ENCODE measurements around the gene GJA3. TPM values are rescaled to one million over a fixed set of nuclear protein-coding genes. Genes with fewer than 3 reads are reported as not detected.

Gene GJA3
- total and polyA plus RNA-seq, 2 of the 4 experiments (the other 2 are of a cell fraction): 1.5 to 2.7 TPM

DNA sequence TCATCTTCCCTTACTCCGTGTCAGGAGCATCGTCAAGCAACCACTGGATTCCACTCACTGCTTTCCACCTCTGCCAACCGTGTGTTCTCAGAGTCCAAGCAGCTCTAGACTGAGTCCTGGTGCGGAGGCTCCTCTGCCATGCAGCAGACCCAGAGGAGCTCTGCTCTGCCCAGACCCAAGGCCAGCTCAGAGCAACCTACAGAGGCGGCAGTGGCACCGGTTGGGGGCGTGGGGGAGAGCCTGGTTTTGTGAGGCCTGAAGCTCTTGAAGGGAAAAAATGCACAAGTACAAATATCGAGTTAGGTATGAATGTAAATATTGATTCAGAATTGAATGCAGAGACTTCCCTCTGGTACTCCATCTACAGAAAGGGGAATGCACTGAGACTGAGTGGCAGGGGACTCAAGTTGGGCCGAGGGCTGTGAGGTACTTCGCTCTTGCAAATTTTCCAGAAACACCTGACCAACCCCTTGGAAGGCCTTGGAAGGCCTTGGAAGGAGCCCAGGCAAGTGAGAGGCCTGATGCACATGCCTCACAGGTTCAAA, 46.7 kb downstream of the GJA3 start:
- Histone ChIP-seq H4K91ac (ENCODE audit: insufficient read depth, low read depth, low read length) (no peak overlapping the region), H4K20me1 (ENCODE audit: insufficient read depth, low read length) (no peaks in the 10 kb centered on the region), H2AK5ac (ENCODE audit: low read depth, low read length) (no peak overlapping the region), H3K27me3 (ENCODE audit: control insufficient read depth, insufficient read depth, low read length) (no peaks in the 10 kb centered on the region; the same call in 1 of the 2 replicates), H3K9ac (ENCODE audit: low read depth, low read length) (no peak overlapping the region), H3K14ac (replicated peaks; ENCODE audit: low read depth, low read length) (no peak overlapping the region), H2BK20ac (ENCODE audit: low read depth, low read length) (no peak overlapping the region), H2AK9ac (replicated peaks; ENCODE audit: low read depth, low read length, poor library complexity) (no peak overlapping the region), H3K9me1 (ENCODE audit: insufficient read depth, low read length) (no peaks in the 10 kb centered on the region), H3K18ac (ENCODE audit: low read depth, low read length) (no peak overlapping the region), H3K4me1 (ENCODE audit: control insufficient read depth, insufficient read depth, low read length) (peaks cover 6% of the 10 kb centered on the region; the same call in 1 of the 2 replicates), H3K4ac (ENCODE audit: low read depth, low read length) (no peak overlapping the region), H4K5ac (ENCODE audit: low read depth, low read length) (no peak overlapping the region), H4K8ac (ENCODE audit: low read depth in 2 of 2, low read length in 2 of 2) (no peak overlapping the region), H3K4me3 (ENCODE audit: insufficient read depth, low read depth, low read length) (no peak overlapping the region), H3K23ac (ENCODE audit: low read depth, low read length) (no peak overlapping the region), H3K4me2 (ENCODE audit: low read depth, low read length) (no peak overlapping the region), H3K27ac (ENCODE audit: insufficient read depth, low read length) (no peak overlapping the region), H2BK120ac (ENCODE audit: low read depth, low read length) (no peak overlapping the region), H3K36me3 (ENCODE audit: control insufficient read depth, insufficient read depth, low read length) (no peaks in the 10 kb centered on the region), H3K79me1 (ENCODE audit: low read depth in 1 of 2, low read length in 2 of 2) (no peaks in the 10 kb centered on the region), H3K9me3 (ENCODE audit: control insufficient read depth, insufficient read depth, low read length) (no peaks in the 10 kb centered on the region), H2BK5ac (ENCODE audit: low read depth, low read length, poor library complexity, severe bottlenecking) (no peak overlapping the region), H2BK15ac (ENCODE audit: low read depth, low read length) (no peak overlapping the region), H3K56ac (ENCODE audit: extremely low read depth, insufficient read depth, low read length) (no peak overlapping the region), H2AFZ (replicated peaks; ENCODE audit: low read length, poor library complexity) (no peak overlapping the region)
- ChIA-PET CTCF (no interaction called here), POLR2A (ENCODE audit: unreplicated experiment) (no interaction called here)
- TF ChIP-seq NFE2L2 (IDR thresholded peaks at IDR 0.05; ENCODE audit: low read depth, low read length): no peak
- TF ChIP-seq POLR2A (IDR thresholded peaks at IDR 0.05; ENCODE audit: low read depth, low read length): no peak
- no peak for TF ChIP-seq RFX5 (IDR thresholded peaks at IDR 0.05; ENCODE audit: low read depth, low read length)
- TF ChIP-seq RAD21 (IDR thresholded peaks at IDR 0.05; ENCODE audit: low read length): no peak
- TF ChIP-seq MAFK (IDR thresholded peaks at IDR 0.05; ENCODE audit: low read depth, low read length): no peak
- TF ChIP-seq, protein P1, sequence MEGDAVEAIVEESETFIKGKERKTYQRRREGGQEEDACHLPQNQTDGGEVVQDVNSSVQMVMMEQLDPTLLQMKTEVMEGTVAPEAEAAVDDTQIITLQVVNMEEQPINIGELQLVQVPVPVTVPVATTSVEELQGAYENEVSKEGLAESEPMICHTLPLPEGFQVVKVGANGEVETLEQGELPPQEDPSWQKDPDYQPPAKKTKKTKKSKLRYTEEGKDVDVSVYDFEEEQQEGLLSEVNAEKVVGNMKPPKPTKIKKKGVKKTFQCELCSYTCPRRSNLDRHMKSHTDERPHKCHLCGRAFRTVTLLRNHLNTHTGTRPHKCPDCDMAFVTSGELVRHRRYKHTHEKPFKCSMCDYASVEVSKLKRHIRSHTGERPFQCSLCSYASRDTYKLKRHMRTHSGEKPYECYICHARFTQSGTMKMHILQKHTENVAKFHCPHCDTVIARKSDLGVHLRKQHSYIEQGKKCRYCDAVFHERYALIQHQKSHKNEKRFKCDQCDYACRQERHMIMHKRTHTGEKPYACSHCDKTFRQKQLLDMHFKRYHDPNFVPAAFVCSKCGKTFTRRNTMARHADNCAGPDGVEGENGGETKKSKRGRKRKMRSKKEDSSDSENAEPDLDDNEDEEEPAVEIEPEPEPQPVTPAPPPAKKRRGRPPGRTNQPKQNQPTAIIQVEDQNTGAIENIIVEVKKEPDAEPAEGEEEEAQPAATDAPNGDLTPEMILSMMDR (conservative IDR thresholded peaks at IDR 0.05; ENCODE audit: low read depth, low read length): no peak
- TF ChIP-seq RCOR1 (IDR thresholded peaks at IDR 0.05; ENCODE audit: insufficient replicate concordance, low read length): no peak
- TF ChIP-seq MXI1 (IDR thresholded peaks at IDR 0.05; ENCODE audit: borderline replicate concordance, low read depth, low read length): no peak
- intact Hi-C loops (cut with micrococcal nuclease): no loop called here
- dilution Hi-C loops (cut with HindIII; ENCODE audit: low sequenced_read_pairs, unreplicated experiment): no loop called here
- no peak for DNase-seq
- ATAC-seq (ENCODE audit: low read depth): no peak
- in situ Hi-C loops (cut with MboI; ENCODE audit: low sequenced_read_pairs): no loop called here
- no TSS peak for BruUV-seq (replicated peaks)
- WGBS, 2 experiments (ENCODE audit: extremely low coverage in 2 of 2, insufficient read length in 1 of 2): 68% methylated on average over 3 of the region's 10 CpGs; no CpG with 5 or more reads in 1 of the 2 experiments
